A673 (cell line): ENCODE data around the gene MLEC. TPM values are rescaled to one million over a fixed set of nuclear protein-coding genes. Genes with fewer than 3 reads are reported as not detected.

Source experiments
- BruUV-seq: library from RNA; stranded (reverse); fragments of 400-500 nt; replicated peaks from 2 replicates; lab custom pipeline; 2021; lab: Mats Ljungman, UMichigan
- CTCF ChIA-PET: fragments of 300-600 bp; sonication (Branson Sonifier 250); formaldehyde crosslinking; loops from one replicate; lab custom pipeline; 2022; ENCODE audit warnings: antibody characterized with exemption; lab: Charles Lee
- POLR2A ChIA-PET: fragments of 300-600 bp; sonication (Branson Sonifier 250); formaldehyde crosslinking; loops from one replicate; lab custom pipeline; 2022; ENCODE audit warnings: antibody characterized with exemption; ENCODE audit not compliant: low non-redundant PET; lab: Charles Lee
- DNase-seq: peaks from one replicate; pipeline ENCODE4 v3.0.0-alpha.2; 2015; ENCODE audit warnings: low spot score
- H3K27ac ChIP-seq: fragments of 200-600 bp; sonication (generic); 2 replicates; pipeline ENCODE4 v1.5.1; 2016; ENCODE audit warnings: mixed run types, low read depth, mild to moderate bottlenecking, mixed read lengths, antibody characterized with exemption, low read length; ENCODE audit not compliant: poor library complexity, severe bottlenecking
- H3K27me3 ChIP-seq: fragments of 200-600 bp; sonication (generic); replicated peaks from 2 replicates; pipeline ENCODE4 v1.6.1; 2017; ENCODE audit warnings: mixed run types, low read depth, mild to moderate bottlenecking, mixed read lengths, antibody characterized with exemption, low read length; ENCODE audit not compliant: insufficient read depth, poor library complexity
- H3K36me3 ChIP-seq: fragments of 200-600 bp; sonication (generic); 2 replicates; pipeline ENCODE4 v1.6.1; 2016; ENCODE audit warnings: mixed run types, mild to moderate bottlenecking, mixed read lengths, antibody characterized with exemption, low read length; ENCODE audit not compliant: insufficient read depth, poor library complexity, severe bottlenecking
- H3K4me1 ChIP-seq: fragments of 200-600 bp; sonication (generic); 2 replicates; pipeline ENCODE4 v1.6.1; 2017; ENCODE audit warnings: mixed run types, mild to moderate bottlenecking, mixed read lengths, antibody characterized with exemption, low read length; ENCODE audit not compliant: insufficient read depth, poor library complexity, severe bottlenecking
- H3K4me3 ChIP-seq: fragments of 200-600 bp; sonication (generic); 2 replicates; pipeline ENCODE4 v1.5.1; 2016; ENCODE audit warnings: low read depth, mixed run types, mild to moderate bottlenecking, mixed read lengths, low read length; ENCODE audit not compliant: poor library complexity, severe bottlenecking
- H3K9me3 ChIP-seq: fragments of 200-600 bp; sonication (generic); 2 replicates; pipeline ENCODE4 v1.6.1; 2016; ENCODE audit warnings: mixed run types, low read depth, mild to moderate bottlenecking, mixed read lengths, antibody characterized with exemption, low read length; ENCODE audit not compliant: poor library complexity, severe bottlenecking
- CTCF ChIP-seq: fragments of 300-800, 200-600 bp; sonication (generic); conservative IDR thresholded peaks from 2 replicates; pipeline ENCODE4 v1.5.1; 2017; ENCODE audit warnings: low read depth, mild to moderate bottlenecking, antibody characterized with exemption, low read length, moderate library complexity, mixed read lengths
- EZH2 ChIP-seq: fragments of 200-600 bp; sonication (generic); IDR thresholded peaks from 2 replicates; pipeline ENCODE4 v1.6.1; 2017; ENCODE audit warnings: borderline replicate concordance, low read depth, mild to moderate bottlenecking, mixed read lengths, antibody characterized with exemption, low read length; ENCODE audit not compliant: poor library complexity, severe bottlenecking
- intact Hi-C: fragments of 100-400 bp; cut with micrococcal nuclease; formaldehyde crosslinking; loops from one replicate; pipeline ENCODE4 v1.10.0; 2022; ENCODE audit not compliant: unreplicated experiment
- total RNA-seq: library from RNA; stranded (reverse); gene quantifications from 2 replicates; pipeline ENCODE4 v1.2.3, GENCODE V29; 2021

MLEC gene
- total RNA-seq, 1 experiment from 2014 or later: 176 TPM

- Histone ChIP-seq H3K36me3 (no peaks in the 10 kb centered on the region), H3K4me1 (peaks cover 15% of the 10 kb centered on the region), H3K9me3 (no peaks in the 10 kb centered on the region), H3K4me3 (no peak overlapping the region), H3K27ac (no peak overlapping the region), H3K27me3 (no peaks in the 10 kb centered on the region)
- CTCF ChIA-PET: interaction anchor here (0.7 kb wide), 1 partner anchor 129 kb away, joined by 4 read pairs; no protein-coding TSS in a partner anchor
- no peak for DNase-seq
- intact Hi-C loops: no loop called here
- POLR2A ChIA-PET: no interaction called here
- BruUV-seq: no TSS peak
- TF ChIP-seq EZH2 (no peak), CTCF (no peak)
Measured at GRCh38 chr12:120666571-120667390, 20.2 kb upstream of the MLEC start.

GRCh38 chr12:120668091-120668867, 18.7 kb upstream of the MLEC start:
- Histone ChIP-seq H3K4me3 (no peak overlapping the region), H3K27ac (no peak overlapping the region), H3K27me3 (no peaks in the 10 kb centered on the region), H3K9me3 (no peaks in the 10 kb centered on the region), H3K4me1 (peaks cover 15% of the 10 kb centered on the region), H3K36me3 (no peaks in the 10 kb centered on the region)
- intact Hi-C loops: no loop called here
- DNase-seq: no peak
- BruUV-seq: no TSS peak
- POLR2A ChIA-PET: no interaction called here
- CTCF ChIA-PET: interaction anchor here (1.3 kb wide), 1 partner anchor 21 kb away, joined by 5 read pairs; no protein-coding TSS in a partner anchor
- TF ChIP-seq EZH2: no peak
- no peak for TF ChIP-seq CTCF
